Hepatocyte (in vitro differentiated cells): ENCODE measurements around the gene MSH3.

Experiments used
- EZH2 ChIP-seq: fragments of 200-600 bp; sonication (generic); IDR thresholded peaks from 2 replicates; pipeline ENCODE4 v1.6.1; 2016; ENCODE audit warnings: antibody characterized with exemption, mild to moderate bottlenecking, borderline replicate concordance
- TF ChIP-seq, protein P1 (sequence below): fragments of 200-600 bp; sonication (generic); IDR thresholded peaks from 2 replicates; pipeline ENCODE4 v1.5.1; 2016; ENCODE audit warnings: antibody characterized with exemption, mild to moderate bottlenecking; ENCODE audit not compliant: poor library complexity

- TF ChIP-seq EZH2 = no peak
- TF ChIP-seq, protein P1, sequence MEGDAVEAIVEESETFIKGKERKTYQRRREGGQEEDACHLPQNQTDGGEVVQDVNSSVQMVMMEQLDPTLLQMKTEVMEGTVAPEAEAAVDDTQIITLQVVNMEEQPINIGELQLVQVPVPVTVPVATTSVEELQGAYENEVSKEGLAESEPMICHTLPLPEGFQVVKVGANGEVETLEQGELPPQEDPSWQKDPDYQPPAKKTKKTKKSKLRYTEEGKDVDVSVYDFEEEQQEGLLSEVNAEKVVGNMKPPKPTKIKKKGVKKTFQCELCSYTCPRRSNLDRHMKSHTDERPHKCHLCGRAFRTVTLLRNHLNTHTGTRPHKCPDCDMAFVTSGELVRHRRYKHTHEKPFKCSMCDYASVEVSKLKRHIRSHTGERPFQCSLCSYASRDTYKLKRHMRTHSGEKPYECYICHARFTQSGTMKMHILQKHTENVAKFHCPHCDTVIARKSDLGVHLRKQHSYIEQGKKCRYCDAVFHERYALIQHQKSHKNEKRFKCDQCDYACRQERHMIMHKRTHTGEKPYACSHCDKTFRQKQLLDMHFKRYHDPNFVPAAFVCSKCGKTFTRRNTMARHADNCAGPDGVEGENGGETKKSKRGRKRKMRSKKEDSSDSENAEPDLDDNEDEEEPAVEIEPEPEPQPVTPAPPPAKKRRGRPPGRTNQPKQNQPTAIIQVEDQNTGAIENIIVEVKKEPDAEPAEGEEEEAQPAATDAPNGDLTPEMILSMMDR = no peak
Measured at GRCh38 chr5:80781356-80781755, 126.9 kb downstream of the MSH3 start.
